ENCODE data around the gene WNT3A. TPM values are rescaled to one million over a fixed set of nuclear protein-coding genes. Genes with fewer than 3 reads are reported as not detected.
A peak's percentile ranks its signal among the peaks of the same experiment; 100 is the strongest.
"Not testable (repeated sequence)": the region's sequence is repeated elsewhere in the genome, so short reads cannot be mapped to it uniquely, and the experiment has no call there.

Gene WNT3A, protein sequence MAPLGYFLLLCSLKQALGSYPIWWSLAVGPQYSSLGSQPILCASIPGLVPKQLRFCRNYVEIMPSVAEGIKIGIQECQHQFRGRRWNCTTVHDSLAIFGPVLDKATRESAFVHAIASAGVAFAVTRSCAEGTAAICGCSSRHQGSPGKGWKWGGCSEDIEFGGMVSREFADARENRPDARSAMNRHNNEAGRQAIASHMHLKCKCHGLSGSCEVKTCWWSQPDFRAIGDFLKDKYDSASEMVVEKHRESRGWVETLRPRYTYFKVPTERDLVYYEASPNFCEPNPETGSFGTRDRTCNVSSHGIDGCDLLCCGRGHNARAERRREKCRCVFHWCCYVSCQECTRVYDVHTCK
- total RNA-seq = not detected

DNA sequence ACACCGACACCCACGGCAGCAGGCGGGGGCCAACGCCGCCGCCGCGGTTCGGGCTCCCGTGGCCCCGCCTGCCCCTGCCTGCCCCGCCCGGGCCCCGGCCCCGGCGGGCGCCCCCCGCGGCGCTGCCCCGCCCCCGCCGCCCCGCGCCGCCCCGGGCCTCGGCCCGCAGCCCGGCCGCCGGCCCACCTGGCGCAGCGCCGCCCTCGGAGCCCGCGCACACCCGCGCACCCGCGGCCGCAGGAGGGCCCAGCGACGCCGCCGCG, at the start of gene WNT3A:
WNT3A (plus strand) TSS at position 213 of the 263 bp plus-strand sequence. CDS start 131 bp downstream, outside the sequence.
- no peaks in the 10 kb centered on the region for H3K9me3 ChIP-seq
- TF ChIP-seq, protein P1, sequence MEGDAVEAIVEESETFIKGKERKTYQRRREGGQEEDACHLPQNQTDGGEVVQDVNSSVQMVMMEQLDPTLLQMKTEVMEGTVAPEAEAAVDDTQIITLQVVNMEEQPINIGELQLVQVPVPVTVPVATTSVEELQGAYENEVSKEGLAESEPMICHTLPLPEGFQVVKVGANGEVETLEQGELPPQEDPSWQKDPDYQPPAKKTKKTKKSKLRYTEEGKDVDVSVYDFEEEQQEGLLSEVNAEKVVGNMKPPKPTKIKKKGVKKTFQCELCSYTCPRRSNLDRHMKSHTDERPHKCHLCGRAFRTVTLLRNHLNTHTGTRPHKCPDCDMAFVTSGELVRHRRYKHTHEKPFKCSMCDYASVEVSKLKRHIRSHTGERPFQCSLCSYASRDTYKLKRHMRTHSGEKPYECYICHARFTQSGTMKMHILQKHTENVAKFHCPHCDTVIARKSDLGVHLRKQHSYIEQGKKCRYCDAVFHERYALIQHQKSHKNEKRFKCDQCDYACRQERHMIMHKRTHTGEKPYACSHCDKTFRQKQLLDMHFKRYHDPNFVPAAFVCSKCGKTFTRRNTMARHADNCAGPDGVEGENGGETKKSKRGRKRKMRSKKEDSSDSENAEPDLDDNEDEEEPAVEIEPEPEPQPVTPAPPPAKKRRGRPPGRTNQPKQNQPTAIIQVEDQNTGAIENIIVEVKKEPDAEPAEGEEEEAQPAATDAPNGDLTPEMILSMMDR (IDR thresholded peaks at IDR 0.05) = no peak
- no peak for TF ChIP-seq POLR2A (IDR thresholded peaks at IDR 0.05)
- peak within 1 kb of the TSS; percentile 7 to 26 for H3K4me3 ChIP-seq
- peaks cover 12% of the 10 kb centered on the region for H3K4me1 ChIP-seq
- no peak for DNase-seq (ENCODE audit: extremely low spot score in 2 of 2)
- no peaks in the 10 kb centered on the region for H3K36me3 ChIP-seq
- H3K27me3 ChIP-seq = no peaks in the 10 kb centered on the region
- no peak within 1 kb of the TSS for H3K27ac ChIP-seq
- intact Hi-C loops (cut with DNase I) = no loop called here

DNA sequence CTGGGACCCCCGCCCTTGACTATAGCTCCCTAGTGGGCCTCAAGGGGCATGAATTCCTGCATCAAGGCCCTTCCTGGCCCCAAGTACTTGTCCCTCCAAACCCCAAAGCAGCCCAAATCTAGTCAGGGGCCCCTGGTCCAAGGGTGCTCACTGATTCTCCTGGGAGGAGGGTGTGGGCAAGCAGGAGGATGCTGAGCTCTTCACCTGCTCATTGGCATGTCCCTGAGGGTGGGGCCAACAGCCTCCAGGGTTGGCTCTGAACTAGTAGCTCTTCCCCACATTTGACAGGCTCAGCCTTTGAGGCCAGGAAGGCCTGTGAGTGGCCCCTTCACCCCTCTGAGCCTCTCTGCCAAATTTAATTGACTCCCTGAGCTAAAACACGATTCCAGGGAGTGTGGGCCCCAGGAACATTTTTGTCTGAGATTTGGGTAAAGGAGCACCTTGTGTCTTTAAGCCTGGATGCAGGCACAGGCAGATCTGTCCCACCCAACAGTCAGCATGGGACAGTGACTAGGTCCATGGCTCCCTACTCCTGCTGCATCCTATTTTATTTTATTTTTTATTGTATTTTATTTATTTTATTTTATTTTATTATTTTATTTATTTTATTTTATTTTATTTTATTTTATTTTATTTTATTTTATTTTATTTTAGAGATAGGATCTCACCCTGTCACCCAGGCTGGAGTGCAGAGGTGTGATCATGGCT, 48.0 kb upstream of the WNT3A start:
- no peaks in the 10 kb centered on the region for H3K27me3 ChIP-seq
- no peaks in the 10 kb centered on the region for H3K9me3 ChIP-seq
- TF ChIP-seq POLR2AphosphoS5 (IDR thresholded peaks at IDR 0.05; ENCODE audit: insufficient read depth in 1 of 2, low read depth in 1 of 2) (no peak), POLR2A (IDR thresholded peaks at IDR 0.05) (no peak)
- TF ChIP-seq, protein P1 (IDR thresholded peaks at IDR 0.05) = no peak
- peak in 1 of 2 donors; percentile 72 for DNase-seq (ENCODE audit: extremely low spot score in 2 of 2)
- no peak overlapping the region for H3K27ac ChIP-seq
- H3K4me3 ChIP-seq = no peak overlapping the region
- intact Hi-C loops (cut with DNase I) = no loop called here
- peaks cover 3% of the 10 kb centered on the region for H3K4me1 ChIP-seq
- H3K36me3 ChIP-seq = no peaks in the 10 kb centered on the region

DNA sequence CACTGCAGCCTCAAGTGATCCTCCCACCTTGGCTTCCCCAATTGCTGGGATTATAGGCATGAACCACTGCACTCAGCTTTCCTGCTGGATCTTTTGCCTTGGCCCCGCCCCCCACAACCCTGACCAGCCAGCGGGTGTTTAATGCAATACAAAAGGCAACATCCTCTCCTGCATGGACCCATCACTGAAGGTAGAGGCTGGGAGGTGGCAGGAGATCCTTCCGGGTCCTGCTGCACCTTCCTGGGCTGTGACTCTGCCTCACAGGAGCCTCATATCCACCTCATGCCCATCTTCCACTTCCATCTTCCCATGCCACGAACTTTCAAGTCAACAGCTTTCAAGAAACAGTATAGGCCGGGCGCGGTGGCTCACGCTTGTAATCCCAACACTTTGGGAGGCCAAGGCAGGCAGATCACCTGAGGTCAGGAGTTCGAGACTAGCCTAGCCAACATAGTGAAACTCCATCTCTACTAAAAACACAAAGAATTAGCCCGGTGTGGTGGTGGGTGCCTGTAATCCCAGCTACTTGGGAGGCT, 47.4 kb upstream of the WNT3A start:
- TF ChIP-seq, protein P1 (IDR thresholded peaks at IDR 0.05) = no peak
- TF ChIP-seq POLR2AphosphoS5 (IDR thresholded peaks at IDR 0.05; ENCODE audit: insufficient read depth in 1 of 2, low read depth in 1 of 2) (no peak), POLR2A (IDR thresholded peaks at IDR 0.05) (no peak)
- Histone ChIP-seq H3K9me3 (no peaks in the 10 kb centered on the region), H3K27me3 (no peaks in the 10 kb centered on the region), H3K4me3 (no peak overlapping the region), H3K36me3 (no peaks in the 10 kb centered on the region), H3K27ac (no peak overlapping the region), H3K4me1 (no peaks in the 10 kb centered on the region)
- DNase-seq (ENCODE audit: extremely low spot score in 2 of 2) = peak in 1 of 2 donors; percentile 79
- intact Hi-C loops (cut with DNase I) = no loop called here

DNA sequence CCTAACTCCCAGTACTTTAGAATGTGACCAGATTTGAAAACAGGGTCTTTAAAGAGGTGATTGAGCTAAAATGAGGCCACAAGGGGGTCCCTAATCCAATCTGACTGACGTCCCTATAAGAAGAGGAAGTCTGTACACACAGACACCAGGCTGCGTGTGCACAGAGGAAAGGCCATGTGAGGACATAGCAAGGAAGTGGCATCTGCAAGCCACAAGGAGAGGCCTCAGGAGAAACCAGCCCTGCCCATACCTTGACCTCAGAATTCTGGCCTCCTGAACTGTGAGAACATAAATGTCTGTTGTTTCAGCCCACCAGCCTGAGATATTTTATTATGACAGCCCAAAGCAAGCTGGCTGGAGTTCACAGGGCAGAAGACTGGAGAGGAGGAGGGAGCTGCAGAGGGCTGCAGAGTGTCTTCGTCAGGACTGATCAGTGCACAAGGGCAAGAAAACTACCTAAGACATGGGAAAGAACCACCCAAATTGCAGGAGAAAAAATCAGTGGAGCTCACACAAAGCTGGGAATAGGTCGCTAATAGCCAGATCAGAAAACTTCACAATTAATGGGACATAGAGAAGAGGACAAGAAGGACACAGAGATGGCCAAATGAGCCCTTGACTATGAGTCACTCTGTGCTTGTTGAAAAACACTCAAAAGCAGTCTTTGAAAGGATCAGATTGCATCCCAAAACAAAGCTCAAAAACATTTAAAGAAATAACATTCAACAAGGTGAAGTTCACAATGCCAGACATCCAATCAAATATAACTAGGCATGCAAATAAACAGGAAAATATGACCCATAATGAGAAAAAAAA, 44.9 kb upstream of the WNT3A start:
- intact Hi-C loops (cut with DNase I) = no loop called here
- TF ChIP-seq, protein P1 (IDR thresholded peaks at IDR 0.05) = no peak
- TF ChIP-seq POLR2AphosphoS5 (IDR thresholded peaks at IDR 0.05; ENCODE audit: insufficient read depth in 1 of 2, low read depth in 1 of 2) (no peak), POLR2A (IDR thresholded peaks at IDR 0.05) (no peak)

DNA sequence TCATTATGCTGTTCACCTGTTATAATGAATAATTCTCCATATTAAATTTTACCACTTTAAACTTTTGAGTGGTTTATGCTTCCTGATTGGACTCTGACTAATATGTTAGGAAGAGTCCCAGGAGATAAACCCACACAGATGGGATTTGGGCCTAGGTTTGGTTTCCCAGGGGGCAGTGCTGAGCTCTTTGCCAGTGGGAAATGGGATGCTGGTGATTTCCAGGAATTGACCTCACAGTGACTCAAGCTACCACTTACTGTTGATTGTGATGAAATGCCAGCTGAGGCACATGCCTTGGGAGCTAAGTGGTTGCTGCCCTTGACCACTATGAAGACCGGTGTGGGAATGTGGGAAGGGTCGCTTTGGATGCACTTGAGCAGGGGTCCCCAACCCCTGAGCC, 40.1 kb upstream of the WNT3A start:
- DNase-seq (ENCODE audit: extremely low spot score in 2 of 2); H3K4me3 ChIP-seq; intact Hi-C loops (cut with DNase I); H3K27ac ChIP-seq; H3K9me3 ChIP-seq; H3K36me3 ChIP-seq; H3K27me3 ChIP-seq; H3K4me1 ChIP-seq: not testable (repeated sequence)

More for the DNA sequence above, 44.9 kb upstream of the WNT3A start:
- Histone ChIP-seq H3K27ac (no peak overlapping the region), H3K9me3 (no peaks in the 10 kb centered on the region), H3K36me3 (no peaks in the 10 kb centered on the region), H3K27me3 (no peaks in the 10 kb centered on the region), H3K4me3 (no peak overlapping the region), H3K4me1 (no peaks in the 10 kb centered on the region)
- DNase-seq (ENCODE audit: extremely low spot score in 2 of 2) = peak in 1 of 2 donors; percentile 49

DNA sequence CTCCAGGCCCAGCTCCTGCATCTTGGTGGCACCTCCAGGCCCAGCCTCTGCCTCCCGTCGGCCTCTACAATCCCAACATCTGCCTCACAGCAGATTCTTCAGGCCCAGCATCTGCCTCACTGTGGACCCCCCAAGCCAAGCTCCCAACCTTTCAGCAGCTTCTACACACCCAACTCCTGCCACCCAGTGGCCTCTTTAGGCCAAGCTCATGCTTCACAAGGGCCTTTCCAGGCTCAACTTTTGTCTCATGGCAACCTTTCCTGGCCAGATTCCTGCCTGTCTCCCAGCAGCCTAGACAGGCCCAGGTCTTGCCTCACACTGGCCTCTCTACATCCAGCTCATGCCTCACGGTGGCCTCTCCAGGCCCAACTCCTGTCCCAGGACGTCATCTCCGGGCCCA, 39.0 kb upstream of the WNT3A start:
- H3K36me3 ChIP-seq; H3K27me3 ChIP-seq; H3K9me3 ChIP-seq; DNase-seq (ENCODE audit: extremely low spot score in 2 of 2); intact Hi-C loops (cut with DNase I); H3K4me3 ChIP-seq; H3K27ac ChIP-seq; H3K4me1 ChIP-seq: not testable (repeated sequence)

DNA sequence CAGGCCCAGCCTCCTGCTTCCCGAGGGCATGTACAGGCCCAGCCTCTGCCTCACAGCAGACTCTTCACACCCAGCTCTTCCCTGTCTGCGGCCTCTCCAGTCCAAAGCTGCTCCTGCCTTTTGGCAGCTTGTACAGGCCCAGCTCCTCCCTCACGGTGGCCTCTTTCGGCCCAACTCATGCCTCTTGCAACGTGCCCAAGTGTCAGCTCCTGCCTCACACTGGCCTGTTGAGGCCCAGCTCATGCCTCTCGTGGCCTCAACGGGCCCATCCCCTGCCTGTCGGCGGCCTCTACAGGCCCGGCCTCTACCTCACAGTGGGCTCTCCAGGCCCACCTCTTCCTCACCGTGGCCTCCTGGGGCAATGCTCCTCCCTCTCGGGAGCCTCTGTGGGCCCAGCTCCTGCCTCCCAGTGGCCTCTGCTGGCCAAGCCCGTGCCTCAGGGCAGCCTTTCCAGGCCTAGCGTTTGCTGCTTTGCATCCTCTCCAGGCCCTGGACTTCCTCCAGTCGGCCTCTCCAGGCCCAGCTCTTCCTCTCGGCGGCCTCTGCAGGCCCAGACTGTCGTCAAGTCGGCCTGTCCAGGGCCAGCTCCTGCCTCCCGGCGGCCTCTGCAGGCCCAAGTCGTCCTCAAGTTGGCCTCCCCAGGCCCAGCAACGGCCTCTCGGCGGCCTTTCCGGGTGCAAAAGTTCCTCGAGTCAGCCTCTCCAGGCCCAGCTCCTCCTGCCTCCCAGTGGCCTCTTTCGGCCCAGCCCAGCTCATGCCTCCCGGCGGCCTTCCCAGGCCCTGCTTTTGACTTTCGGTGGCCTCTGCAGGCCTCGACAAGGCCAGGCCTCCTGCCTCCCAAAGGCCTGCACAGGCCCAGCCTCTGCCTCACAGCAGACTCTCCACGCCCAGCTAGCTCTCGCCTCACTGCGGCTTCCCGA, 36.5 kb upstream of the WNT3A start:
- H3K27me3 ChIP-seq; H3K4me3 ChIP-seq; H3K4me1 ChIP-seq; H3K36me3 ChIP-seq; H3K9me3 ChIP-seq; H3K27ac ChIP-seq; intact Hi-C loops (cut with DNase I); DNase-seq (ENCODE audit: extremely low spot score in 2 of 2): not testable (repeated sequence)

Measured in vagina (tissue), 2 donors.